LoVo (cell line): ENCODE results near the gene RARS1.

ENCODE experiments used
- DNase-seq: peaks from one replicate; pipeline ENCODE4 v3.0.0-alpha.2; 2016; ENCODE audit warnings: low spot score

RARS1 gene

GRCh38 chr5:168562279-168562678, 76.0 kb downstream of the RARS1 start:
- no peak for DNase-seq

- DNase-seq: no peak
Measured at GRCh38 chr5:168563959-168564358, 77.7 kb downstream of the RARS1 start.

GRCh38 chr5:168568738-168569137, 82.5 kb downstream of the RARS1 start:
- no peak for DNase-seq
